Activated CD4-positive, alpha-beta T cell treated with anti-CD3 and anti-CD28 coated beads for 4 hours (primary cell): Measurements from ENCODE around the gene RSRC1.
"Not testable (repeated sequence)": the region's sequence is repeated elsewhere in the genome, so short reads cannot be mapped to it uniquely, and the experiment has no call there.

Experiments used
- DNase-seq, 2 donors: peaks; one replicate each; pipeline ENCODE4 v3.0.0-alpha.2; 2020

The RSRC1 gene

DNA sequence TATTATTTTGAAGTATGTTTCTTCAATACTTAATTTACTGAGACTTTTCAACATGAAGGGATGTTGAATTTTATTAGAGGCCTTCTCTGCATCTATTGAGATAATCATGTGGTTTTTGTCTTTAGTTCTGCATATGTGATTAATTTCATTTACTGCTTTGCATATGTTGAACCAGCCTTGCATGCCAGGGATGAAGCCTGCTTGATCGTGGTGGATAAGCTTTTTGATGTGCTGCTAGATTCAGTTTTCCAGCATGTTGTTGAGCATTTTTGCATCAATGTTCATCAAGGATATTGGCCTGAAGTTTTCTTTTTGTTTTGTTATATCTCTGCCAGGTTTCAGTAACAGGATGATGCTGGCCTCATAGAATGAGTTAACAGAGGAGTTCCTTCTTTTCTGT, 134.4 kb downstream of the RSRC1 start:
- DNase-seq: no peak

DNA sequence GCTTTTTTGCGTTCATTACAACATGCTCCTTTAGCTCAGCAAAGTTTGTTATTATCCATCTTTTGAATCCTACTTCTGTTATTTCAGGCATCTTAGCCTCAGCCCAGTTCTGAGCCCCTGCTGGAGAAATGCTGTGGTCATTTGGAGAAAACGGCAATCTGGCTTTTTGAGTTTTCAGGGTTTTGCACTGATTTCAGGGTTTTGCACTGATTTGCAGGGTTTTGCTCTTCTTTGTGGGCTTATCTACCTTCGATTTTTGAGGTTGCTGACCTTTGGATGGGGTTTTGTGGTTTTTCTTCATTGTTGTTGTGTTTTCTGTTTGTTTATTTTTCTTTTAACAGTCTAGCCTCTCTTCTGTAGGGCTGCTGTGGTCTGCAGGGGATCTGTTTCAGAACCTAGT, 137.4 kb downstream of the RSRC1 start:
- DNase-seq: no peak

DNA sequence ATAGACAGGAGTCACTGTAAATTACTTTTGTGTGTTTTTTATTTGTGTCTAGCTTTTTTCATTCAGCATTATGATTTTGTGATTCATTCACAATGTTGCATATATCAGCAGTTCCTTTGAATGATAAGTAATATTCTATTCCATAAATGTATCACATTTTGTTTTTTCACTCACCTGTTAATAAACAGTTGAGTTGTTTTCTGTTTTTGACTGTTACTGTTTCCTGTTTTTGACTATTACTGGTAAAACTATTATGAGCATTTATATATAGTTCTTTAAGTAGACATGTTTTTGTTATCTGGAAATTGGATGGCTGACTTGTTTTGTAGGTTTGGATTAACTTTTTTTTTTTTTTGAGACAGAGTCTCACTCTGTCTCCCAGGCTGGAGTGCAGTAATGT, 138.4 kb downstream of the RSRC1 start:
- DNase-seq: no peak

DNA sequence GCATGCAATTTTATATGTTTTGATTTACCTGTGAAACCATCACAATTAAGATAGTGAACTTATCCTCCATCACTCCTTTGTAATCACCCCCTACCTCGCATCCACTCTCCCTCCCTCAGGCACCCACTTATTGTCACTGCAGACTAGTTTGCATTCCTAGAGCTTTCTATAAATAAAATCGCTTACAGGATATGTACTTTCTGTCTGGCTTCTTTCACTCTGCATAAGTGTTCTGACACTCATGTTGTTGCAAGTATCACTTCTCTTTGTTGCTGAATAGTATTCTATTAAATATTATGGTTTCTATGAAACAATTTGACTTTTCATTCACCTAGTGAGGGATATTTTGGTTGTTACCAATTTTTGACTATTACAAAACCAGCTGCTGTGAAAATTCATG, 139.3 kb downstream of the RSRC1 start:
- no peak for DNase-seq

DNA sequence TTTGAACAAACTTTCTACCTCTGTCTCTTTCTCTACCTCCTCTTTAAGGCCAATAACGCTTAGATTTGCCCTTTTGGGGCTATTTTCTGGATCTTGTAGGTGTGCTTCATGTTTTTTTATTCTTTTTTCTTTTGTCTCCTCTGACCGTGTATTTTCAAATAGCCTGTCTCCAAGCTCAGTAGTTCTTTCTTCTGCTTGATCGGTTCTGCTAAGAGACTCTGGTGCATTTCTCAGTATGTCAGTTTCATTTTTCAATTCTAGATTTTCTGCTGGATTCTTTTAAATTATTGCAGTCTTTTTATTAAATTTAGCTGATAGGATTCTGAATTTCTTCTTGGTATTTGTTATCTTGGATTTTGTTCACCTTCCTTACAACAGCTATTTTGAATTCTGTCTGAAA, 148.7 kb downstream of the RSRC1 start:
- no peak for DNase-seq

DNA sequence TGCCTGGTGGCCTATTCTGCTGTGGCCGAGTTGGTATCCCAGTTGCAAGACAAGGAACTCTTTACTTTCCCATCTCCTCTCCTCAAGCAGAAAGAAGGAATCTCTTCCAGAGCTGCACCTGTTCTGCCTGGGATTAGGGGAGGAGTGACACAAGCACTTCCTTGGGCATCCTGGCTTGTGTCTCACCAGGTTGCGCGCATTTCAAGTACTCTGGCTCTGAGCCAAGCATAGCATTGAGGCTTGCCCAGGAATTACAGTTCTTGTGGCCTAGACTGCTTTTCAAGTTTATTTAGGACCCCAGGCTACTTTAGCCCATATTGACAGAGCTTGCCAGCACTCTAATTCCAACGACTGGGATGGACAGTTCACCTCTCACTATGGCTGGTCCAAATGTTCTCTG, 150.5 kb downstream of the RSRC1 start:
- no peak for DNase-seq

DNA sequence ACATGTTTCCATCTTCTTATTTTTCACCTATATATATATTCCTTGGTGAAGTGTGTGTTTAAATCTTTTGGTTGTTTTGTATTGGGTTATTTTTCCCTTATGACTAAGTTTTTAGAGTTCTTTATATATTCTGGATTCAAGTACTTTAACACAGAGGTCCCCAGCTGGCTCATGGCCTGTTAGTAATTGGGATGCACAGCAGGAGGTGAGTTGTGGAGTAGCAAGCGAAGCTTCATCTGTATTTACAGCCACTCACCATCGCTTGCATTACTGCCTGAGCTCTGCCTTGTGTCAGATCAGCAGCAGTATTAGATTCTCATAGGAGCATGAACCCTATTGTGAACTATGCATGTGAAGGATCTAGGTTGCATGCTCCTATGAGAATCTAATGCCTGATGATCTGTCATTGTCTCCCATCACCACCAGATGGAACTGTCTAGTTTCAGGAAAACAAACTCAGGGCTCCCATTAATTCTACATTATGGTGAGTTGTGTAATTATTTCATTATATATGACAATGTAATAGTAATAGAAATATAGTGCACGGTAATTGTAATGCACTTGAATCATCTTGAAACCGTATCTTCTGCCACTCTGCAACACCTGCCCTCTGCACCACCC, 151.6 kb downstream of the RSRC1 start:
- no peak for DNase-seq

DNA sequence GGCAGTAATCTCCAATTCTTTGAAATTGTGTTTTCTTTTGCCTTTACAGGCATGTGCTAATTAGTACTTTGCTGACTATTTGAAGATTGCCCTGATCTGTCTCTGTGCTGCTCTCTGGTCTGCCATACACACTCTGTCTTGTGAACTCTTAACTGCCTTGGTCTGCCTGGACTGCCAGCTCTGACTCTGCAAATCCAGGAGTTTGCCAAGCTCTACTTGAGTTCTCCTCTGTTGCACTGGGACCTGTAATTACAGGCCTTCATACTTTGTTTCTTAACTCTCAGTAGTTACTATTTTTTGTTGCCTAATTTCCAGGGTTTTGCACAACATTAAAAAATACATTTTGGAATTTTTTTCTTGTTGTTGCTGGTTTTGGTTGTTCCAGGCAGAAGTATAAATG, 155.0 kb downstream of the RSRC1 start:
- DNase-seq: no peak

DNA sequence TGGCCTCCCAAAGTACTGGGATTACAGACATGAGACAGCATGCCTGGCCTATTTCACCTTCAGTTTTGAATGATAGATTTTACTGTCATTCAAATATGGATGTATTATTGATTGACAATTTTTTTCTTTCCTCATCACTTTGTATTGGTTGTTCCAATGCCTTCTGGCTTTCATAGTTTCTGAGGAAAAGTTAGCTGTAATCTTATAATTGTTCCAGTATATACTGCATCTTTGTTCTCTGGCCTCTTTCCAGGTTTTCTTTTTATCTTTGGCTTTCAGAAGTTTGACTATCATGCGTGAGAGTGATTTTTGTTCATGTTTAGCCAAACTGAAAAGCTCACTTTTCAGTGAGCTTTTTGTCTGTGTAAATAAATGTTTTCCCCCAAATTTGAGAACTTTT, 157.1 kb downstream of the RSRC1 start:
- DNase-seq: no peak

DNA sequence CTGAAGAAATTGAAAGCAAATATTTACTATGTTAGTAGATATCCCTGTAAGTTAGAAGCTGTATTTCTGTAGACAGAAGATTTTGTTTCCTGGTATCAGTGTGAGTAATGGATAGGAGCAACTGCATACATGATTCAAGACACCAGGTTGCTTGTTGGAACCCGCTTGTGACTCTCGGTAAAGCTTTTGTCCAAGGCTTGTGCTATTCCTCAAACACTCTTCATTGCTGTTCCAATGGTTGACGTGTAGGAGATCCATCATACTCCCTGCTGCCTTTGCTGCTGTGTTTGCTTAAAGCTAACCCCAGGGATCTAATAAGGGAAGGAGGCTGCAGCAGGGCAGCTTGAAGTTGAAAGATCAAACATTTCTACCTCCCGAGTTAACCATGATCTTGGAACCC, 160.1 kb downstream of the RSRC1 start:
- no peak for DNase-seq

DNA sequence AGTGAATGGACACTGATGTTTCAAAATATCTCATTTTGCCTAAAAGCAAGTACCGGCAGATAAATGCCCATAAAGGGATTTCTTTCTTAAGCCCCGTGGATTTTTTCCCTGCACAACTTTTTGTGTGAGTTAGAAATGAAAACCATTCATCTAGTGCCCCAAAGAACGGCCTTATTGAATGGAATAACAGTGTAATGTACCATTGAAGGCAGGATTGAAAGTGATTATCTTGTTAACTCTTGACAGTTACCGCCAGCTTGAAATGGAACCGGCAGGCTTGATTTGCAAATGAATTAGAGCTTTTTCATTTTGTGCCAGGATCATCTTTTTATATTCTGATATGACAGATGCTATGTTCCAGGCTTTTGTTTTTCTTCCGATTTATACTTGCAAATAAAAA, 162.2 kb downstream of the RSRC1 start:
- DNase-seq: no peak

DNA sequence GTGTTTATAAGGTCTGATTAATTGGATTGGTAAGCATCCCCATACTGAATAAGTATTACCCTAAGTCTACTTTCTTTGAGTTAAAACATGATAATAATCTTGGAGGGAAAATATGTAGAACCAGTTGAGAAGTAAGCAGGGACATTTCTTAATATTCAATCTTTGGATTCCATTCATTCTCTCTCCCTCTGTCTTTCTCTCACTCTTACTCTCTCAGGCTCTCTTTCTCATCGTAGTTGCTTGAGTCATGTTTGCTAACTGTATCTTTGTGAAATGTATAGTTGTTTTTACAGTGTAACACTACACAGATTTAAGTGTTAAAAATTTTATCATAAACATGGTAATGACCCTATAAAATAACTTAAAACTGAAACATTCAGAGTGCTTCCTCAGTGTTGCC, 163.8 kb downstream of the RSRC1 start:
- no peak for DNase-seq

DNA sequence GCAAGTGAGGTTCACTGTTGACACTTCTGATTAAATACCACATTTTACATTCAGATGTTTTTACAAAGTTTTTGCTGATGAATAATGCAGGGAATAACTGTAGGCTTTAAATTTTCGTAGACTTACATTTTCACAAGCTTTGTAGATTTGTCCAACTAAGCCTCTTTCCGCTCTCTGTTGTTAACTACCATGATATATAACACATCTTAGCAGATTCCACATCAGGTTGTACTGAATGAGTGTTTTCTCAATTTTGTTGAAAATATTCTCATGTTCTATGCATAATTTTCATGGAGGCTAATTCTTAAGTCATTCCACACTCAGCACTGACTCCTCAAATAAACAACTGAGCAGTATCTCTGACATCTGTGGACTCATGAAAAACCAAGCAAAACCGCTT, 168.3 kb downstream of the RSRC1 start:
- no peak for DNase-seq

DNA sequence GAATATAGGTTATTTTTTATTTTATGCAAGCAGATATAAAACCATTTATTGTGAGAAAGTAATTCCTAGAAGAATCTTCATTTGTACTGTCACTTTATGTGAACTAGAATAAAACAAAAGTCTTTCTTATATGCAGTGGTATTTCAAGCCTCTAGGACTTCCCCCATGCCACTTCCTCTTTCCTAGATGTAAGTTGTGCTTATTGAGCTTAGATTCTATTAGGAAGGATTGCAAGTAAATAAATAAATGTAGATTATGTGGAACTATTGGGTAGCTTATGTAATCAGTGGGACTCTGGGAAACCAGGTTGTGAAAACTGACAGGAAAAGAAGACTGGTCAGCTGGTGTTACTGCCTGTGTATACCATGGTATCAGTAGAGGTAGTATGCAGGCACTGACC, 169.7 kb downstream of the RSRC1 start:
- no peak for DNase-seq

DNA sequence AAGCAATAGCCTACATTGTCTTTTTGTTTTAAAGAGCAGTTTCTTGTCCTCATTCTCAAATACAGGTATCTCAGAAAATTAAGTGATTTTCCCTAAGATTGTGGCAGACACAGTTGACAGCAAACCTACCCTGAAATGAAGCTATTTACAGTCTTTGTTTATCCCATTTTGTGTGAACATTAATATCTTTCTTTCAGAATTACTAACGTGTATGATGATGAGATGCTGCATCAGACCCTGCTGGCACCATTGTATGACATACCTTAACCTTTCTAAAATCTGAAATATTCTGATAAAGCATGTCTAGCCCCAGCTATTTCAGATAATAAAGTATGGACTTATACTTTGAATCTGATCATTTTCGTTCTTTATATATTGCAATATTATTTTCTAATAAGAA, 185.9 kb downstream of the RSRC1 start:
- DNase-seq: no peak

DNA sequence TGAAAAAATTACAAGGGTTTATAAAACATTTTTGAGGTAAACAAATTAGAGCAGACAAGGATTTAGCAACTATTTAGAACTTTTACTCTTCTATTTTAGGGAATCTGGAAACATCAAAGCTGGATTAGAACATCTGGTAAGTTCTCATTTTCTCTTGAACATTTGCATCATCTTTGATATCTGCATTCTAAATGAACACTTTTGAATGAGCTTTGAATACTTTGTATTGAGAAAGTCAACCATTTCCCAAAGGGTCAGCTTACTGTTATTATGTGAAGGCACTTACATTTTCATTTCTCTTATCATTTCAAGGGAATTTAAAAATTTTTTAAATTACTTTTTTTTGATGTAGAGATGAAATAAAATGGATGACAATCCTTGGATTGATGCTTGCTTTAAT, 188.1 kb downstream of the RSRC1 start:
- DNase-seq: no peak

DNA sequence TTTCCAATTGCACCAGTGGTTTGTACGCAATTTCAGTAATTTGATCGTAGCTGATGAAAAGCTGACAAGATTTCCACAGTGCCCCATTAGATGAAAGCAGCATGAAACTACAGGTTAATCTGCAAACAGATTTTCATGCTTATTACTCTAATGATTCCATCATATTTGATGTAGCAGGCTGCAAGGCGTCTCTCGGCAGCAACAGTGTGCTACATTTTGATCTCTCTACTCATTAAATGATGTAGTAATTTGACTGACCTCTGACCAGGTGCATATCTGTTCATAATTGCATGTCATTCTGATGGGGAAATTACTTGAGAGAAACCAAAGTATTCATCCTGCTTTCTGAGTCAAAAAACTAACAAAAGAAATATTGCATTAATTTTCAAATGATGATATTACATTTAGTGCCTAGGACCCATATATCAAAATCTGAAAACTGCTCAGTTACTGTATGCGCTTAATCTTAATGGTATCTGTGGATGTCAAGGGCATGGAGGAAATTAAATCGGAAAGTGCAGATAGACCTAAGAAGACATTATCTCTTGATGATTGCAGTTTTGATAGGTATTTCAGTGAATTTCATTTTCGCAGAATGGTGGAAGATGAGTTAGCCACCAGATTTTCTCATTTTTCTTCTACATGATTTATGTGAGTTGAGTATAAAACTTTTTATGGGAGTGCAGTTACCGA, 198.5 kb downstream of the RSRC1 start:
- DNase-seq: no peak

DNA sequence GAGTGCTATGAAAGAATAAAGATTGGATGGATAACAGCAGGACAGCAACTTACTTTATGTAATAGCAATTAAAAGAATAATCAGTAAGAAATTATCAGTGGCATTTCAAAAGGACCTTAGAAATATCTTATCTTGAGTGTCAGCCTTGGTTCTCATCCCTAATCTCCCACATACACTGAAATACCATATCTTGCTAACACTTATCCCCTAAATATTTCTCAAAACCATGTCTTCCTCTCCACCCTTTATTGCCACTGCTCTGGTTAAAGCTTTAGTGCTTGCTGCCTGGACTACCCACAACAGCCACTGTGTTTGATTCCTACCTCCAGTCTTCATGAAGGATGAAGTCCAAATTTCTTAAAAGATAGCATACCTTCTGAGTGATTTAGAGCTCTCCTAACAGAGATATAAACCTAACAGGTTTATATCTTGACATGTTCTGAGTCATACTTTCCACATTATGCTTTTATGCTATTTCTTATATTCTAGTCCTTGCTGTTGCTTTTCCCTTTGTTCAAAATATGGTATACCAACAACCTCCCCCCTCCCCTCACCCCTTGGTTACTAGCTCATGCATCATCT, 202.8 kb downstream of the RSRC1 start:
- DNase-seq: no peak

DNA sequence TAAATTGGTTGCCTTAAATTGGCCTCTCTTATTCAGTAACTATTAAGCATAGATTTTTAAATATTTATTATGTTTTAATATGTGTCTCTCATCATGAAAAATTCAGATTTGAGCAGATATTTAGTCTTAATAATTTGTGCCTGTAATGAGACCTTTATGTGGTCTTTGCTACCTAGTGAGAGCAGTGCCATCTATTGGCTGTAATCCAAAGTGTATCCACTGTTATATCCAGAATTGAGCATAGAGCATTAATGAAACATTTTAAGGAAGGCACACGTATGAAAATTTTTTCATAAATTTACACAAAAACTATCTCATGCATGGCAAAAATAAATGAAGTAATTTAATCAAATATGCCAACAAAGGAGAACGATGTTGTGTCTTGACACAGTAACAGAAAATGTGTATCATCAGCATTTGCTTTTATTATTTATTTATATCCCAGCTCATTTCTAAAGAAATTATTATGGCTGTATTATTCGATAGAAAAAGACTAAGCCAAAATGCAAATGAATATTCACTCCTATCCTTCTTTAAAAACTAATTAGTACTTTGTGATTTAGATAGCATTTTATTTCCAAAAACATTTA, 203.5 kb downstream of the RSRC1 start:
- DNase-seq: no peak

DNA sequence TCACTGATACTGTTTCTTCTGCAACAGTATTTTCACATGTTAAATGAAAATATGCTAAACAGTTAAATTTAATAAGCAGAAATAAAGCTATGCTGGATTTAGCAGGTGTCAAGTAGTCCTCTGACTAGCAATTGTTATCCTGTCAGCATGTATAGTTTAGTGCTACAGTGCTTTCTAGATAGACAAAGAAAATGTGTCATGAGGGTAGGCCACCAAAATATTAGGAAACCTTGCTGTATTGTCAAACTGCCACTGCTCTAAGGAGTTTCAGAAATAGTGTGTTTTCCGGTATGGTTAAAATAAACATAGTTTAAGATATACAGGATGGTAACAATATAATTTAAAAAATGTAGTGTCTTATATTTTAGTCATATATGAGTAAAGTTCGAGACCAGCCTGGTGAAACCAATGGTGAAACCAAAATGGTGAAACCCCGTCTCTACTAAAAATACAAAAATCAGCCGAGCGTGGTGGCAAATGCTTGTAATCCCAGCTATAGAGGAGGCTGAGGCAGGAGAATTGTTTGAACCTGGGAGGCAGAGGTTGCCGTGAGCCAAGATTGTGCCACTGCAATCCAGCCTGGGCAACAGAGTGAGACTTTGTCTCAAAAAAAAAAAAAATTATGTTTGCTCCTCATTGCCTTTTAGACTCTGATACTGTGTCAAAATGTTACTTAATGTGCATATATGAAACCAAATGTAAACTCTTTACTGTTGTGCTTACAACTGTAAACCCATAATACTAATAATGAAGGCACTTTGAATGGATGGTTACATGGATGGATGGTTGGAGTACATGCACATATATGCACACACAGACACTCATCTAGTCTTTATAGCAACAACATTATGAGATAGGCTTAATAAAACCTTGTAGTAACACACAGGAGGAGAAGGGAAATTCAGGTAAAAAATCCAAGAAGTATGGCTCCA, 204.8 kb downstream of the RSRC1 start:
- DNase-seq: no peak

DNA sequence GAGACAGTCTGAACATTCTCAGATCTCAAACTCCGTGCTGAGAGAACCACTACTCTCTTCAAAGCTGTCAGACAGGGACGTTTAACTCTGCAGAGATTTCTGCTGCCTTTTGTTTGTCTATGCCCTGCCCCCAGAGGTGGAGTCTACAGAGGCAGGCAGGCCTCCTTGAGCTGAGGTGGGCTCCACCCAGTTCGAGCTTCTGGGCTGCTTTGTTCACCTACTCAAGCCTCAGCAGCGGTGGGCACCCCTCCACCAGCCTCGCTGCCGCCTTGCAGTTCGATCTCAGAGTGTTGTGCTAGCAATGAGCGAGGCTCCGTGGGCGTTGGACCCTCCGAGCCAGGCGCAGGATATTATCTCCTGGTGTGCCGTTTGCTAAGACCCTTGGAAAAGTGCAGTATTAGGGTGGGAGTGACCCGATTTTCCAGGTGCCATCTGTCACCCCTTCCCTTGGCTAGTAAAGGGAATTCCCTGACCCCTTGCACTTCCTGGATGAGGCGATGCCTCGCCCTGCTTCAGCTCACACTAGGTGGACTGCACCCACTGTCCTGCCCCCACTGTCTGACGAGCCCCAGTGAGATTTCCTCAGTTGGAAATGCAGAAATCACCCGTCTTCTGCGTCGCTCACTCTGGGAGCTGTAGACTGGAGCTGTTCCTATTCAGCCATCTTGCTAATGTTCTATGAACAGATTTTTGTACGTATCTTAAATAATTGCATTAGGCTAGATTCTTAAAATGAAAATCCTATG, 220.0 kb downstream of the RSRC1 start:
- DNase-seq: not testable (repeated sequence)

DNA sequence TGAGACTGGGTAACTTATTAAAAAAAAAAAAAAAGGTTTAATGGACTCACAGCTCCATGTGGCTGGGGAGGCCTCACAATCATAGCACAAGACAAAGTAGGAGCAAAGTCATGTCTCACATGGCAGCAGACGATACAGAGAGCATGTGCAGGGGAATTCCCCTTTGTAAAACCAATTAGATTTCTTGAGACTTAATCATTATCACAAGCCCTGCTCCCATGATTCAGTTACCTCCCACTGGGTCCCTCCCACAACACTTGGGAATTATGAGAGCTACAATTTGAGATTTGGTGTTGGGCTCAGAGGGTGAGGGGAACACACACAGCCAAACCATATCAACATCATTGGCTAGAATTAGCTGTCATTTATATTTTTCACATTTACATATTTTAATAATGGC, 221.0 kb downstream of the RSRC1 start:
- no peak for DNase-seq

DNA sequence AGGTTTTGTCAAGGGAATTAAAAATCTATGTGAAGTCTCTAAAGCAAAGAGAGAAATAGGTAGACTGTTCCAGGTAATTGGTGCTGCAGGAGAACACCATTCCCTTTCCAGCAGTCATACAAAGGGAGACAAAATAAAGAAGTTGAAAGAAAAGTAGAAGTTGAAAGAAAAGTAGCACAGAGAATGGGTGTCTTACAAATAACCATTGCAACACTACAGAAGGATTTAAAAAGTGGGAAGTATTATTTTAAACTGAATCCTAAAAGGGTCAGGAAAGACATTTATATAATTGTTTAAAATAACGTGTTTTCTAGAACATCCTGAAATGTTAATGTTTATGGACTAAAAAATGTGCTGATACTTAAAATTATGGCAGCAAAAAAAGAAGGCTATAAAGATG, 223.8 kb downstream of the RSRC1 start:
- DNase-seq: no peak
